A673 (cell line): ENCODE measurements around the gene IL1RN. TPM values are rescaled to one million over a fixed set of nuclear protein-coding genes. Genes with fewer than 3 reads are reported as not detected.

Experiments
- BruUV-seq: library from RNA; stranded (reverse); fragments of 400-500 nt; replicated peaks from 2 replicates; lab custom pipeline; 2021; lab: Mats Ljungman, UMichigan
- CTCF ChIA-PET: fragments of 300-600 bp; sonication (Branson Sonifier 250); formaldehyde crosslinking; loops from one replicate; lab custom pipeline; 2022; ENCODE audit warnings: antibody characterized with exemption; lab: Charles Lee
- POLR2A ChIA-PET: fragments of 300-600 bp; sonication (Branson Sonifier 250); formaldehyde crosslinking; loops from one replicate; lab custom pipeline; 2022; ENCODE audit warnings: antibody characterized with exemption; ENCODE audit not compliant: low non-redundant PET; lab: Charles Lee
- DNase-seq: peaks from one replicate; pipeline ENCODE4 v3.0.0-alpha.2; 2015; ENCODE audit warnings: low spot score
- H3K27ac ChIP-seq: fragments of 200-600 bp; sonication (generic); 2 replicates; pipeline ENCODE4 v1.5.1; 2016; ENCODE audit warnings: mixed run types, low read depth, mild to moderate bottlenecking, mixed read lengths, antibody characterized with exemption, low read length; ENCODE audit not compliant: poor library complexity, severe bottlenecking
- H3K27me3 ChIP-seq: fragments of 200-600 bp; sonication (generic); replicated peaks from 2 replicates; pipeline ENCODE4 v1.6.1; 2017; ENCODE audit warnings: mixed run types, low read depth, mild to moderate bottlenecking, mixed read lengths, antibody characterized with exemption, low read length; ENCODE audit not compliant: insufficient read depth, poor library complexity
- H3K36me3 ChIP-seq: fragments of 200-600 bp; sonication (generic); 2 replicates; pipeline ENCODE4 v1.6.1; 2016; ENCODE audit warnings: mixed run types, mild to moderate bottlenecking, mixed read lengths, antibody characterized with exemption, low read length; ENCODE audit not compliant: insufficient read depth, poor library complexity, severe bottlenecking
- H3K4me1 ChIP-seq: fragments of 200-600 bp; sonication (generic); 2 replicates; pipeline ENCODE4 v1.6.1; 2017; ENCODE audit warnings: mixed run types, mild to moderate bottlenecking, mixed read lengths, antibody characterized with exemption, low read length; ENCODE audit not compliant: insufficient read depth, poor library complexity, severe bottlenecking
- H3K4me3 ChIP-seq: fragments of 200-600 bp; sonication (generic); 2 replicates; pipeline ENCODE4 v1.5.1; 2016; ENCODE audit warnings: low read depth, mixed run types, mild to moderate bottlenecking, mixed read lengths, low read length; ENCODE audit not compliant: poor library complexity, severe bottlenecking
- H3K9me3 ChIP-seq: fragments of 200-600 bp; sonication (generic); 2 replicates; pipeline ENCODE4 v1.6.1; 2016; ENCODE audit warnings: mixed run types, low read depth, mild to moderate bottlenecking, mixed read lengths, antibody characterized with exemption, low read length; ENCODE audit not compliant: poor library complexity, severe bottlenecking
- EZH2 ChIP-seq: fragments of 200-600 bp; sonication (generic); IDR thresholded peaks from 2 replicates; pipeline ENCODE4 v1.6.1; 2017; ENCODE audit warnings: borderline replicate concordance, low read depth, mild to moderate bottlenecking, mixed read lengths, antibody characterized with exemption, low read length; ENCODE audit not compliant: poor library complexity, severe bottlenecking
- intact Hi-C: fragments of 100-400 bp; cut with micrococcal nuclease; formaldehyde crosslinking; loops from one replicate; pipeline ENCODE4 v1.10.0; 2022; ENCODE audit not compliant: unreplicated experiment
- total RNA-seq: library from RNA; stranded (reverse); gene quantifications from 2 replicates; pipeline ENCODE4 v1.2.3, GENCODE V29; 2021
- TF ChIP-seq, protein P1 (sequence below): fragments of 300-800, 200-600 bp; sonication (generic); conservative IDR thresholded peaks from 2 replicates; pipeline ENCODE4 v1.5.1; 2017; ENCODE audit warnings: low read depth, mild to moderate bottlenecking, antibody characterized with exemption, low read length, moderate library complexity, mixed read lengths

IL1RN gene
- total RNA-seq, 1 experiment from 2014 or later = not detected

DNA sequence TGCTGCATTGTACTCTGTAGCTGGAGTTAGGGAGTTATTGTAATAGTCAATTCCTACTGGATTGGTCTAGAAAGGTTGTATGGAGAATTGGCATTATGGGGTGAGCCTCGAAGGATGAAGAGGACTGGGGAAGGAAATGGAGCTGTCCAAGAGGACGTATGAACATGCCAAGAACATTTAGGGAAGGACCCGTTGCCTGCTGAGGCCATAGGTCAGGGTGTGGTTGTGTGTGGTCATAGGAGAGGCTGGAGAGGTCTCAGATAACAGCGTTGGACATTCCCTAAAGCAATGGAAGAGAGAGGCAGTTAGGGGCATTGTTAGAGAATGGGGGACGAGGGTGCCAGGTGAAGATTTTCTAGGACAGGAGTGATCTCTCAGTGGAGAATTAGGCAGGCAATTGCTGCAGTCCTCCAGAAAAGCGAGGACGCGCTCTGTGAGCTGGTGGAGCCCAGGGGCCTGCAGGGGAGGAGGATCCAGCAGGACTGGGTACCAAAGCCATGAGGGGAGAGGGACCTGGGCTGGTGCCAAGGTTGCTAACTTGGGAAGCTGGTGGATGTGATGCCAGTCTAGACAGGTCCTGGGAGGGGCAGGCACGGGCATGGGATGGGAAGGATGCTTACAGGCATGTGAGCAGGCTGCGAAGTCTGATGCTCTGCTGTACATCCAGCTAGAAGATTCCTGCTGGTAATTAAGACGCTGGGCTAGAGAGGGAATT lies 37.0 kb downstream of the IL1RN start:
- Histone ChIP-seq H3K27ac (no peak overlapping the region), H3K4me3 (no peak overlapping the region), H3K36me3 (no peaks in the 10 kb centered on the region), H3K9me3 (no peaks in the 10 kb centered on the region), H3K27me3 (no peaks in the 10 kb centered on the region), H3K4me1 (no peaks in the 10 kb centered on the region)
- intact Hi-C loops = no loop called here
- ChIA-PET POLR2A (no interaction called here), CTCF (no interaction called here)
- BruUV-seq = no TSS peak
- no peak for DNase-seq
- TF ChIP-seq, protein P1, sequence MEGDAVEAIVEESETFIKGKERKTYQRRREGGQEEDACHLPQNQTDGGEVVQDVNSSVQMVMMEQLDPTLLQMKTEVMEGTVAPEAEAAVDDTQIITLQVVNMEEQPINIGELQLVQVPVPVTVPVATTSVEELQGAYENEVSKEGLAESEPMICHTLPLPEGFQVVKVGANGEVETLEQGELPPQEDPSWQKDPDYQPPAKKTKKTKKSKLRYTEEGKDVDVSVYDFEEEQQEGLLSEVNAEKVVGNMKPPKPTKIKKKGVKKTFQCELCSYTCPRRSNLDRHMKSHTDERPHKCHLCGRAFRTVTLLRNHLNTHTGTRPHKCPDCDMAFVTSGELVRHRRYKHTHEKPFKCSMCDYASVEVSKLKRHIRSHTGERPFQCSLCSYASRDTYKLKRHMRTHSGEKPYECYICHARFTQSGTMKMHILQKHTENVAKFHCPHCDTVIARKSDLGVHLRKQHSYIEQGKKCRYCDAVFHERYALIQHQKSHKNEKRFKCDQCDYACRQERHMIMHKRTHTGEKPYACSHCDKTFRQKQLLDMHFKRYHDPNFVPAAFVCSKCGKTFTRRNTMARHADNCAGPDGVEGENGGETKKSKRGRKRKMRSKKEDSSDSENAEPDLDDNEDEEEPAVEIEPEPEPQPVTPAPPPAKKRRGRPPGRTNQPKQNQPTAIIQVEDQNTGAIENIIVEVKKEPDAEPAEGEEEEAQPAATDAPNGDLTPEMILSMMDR = no peak
- TF ChIP-seq EZH2 = no peak

GRCh38 chr2:113164930-113165585 lies 37.7 kb downstream of the IL1RN start:
- intact Hi-C loops = no loop called here
- ChIA-PET POLR2A (no interaction called here), CTCF (interaction anchor here (0.5 to 1.2 kb wide), 2 partner anchors 27 to 28 kb away, joined by 3 read pairs; no protein-coding TSS in a partner anchor)
- no peak for DNase-seq
- TF ChIP-seq EZH2 = no peak
- TF ChIP-seq, protein P1 = no peak
- BruUV-seq = no TSS peak
- Histone ChIP-seq H3K27ac (no peak overlapping the region), H3K4me3 (no peak overlapping the region), H3K36me3 (no peaks in the 10 kb centered on the region), H3K9me3 (no peaks in the 10 kb centered on the region), H3K4me1 (no peaks in the 10 kb centered on the region), H3K27me3 (no peaks in the 10 kb centered on the region)

DNA sequence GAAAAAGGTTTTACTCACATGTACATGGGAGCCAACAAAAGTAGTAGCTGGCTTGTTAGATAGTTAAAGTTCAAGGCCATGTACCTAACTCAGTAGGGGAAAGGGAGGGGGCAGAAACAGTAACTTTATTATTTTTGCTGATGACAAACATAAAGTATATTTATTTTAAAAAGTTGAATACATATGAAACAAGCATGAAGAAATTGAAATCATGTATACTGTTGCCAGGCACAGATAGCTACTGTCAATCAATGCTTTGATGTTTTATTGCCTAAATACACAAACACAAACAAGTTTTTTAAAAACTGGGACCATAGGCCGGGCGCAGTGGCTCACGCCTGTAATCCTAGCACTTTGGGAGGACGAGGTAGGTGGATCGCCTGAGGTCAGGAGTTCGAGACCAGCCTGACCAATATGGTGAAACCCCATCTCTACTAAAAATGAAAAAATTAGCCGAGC lies 38.8 kb downstream of the IL1RN start:
- DNase-seq = no peak
- no TSS peak for BruUV-seq

More for the DNA sequence above, 38.8 kb downstream of the IL1RN start:
- ChIA-PET CTCF (no interaction called here), POLR2A (no interaction called here)
- no peak overlapping the region for H3K4me3 ChIP-seq
- intact Hi-C loops = no loop called here
- H3K36me3 ChIP-seq = no peaks in the 10 kb centered on the region
- H3K27ac ChIP-seq = no peak overlapping the region
- TF ChIP-seq, protein P1 = no peak
- no peak for TF ChIP-seq EZH2
- no peaks in the 10 kb centered on the region for H3K9me3 ChIP-seq
- no peaks in the 10 kb centered on the region for H3K4me1 ChIP-seq
- no peaks in the 10 kb centered on the region for H3K27me3 ChIP-seq
